AG20443 (cell line): ENCODE data around the gene TMEM143.
"Not testable (repeated sequence)": the region's sequence is repeated elsewhere in the genome, so short reads cannot be mapped to it uniquely, and the experiment has no call there.

Source experiments
- DNase-seq: peaks from one replicate; pipeline ENCODE4 v3.0.0; 2012; ENCODE audit warnings: low spot score, mixed read lengths

Gene TMEM143

GRCh38 chr19:48292798-48293197 is 70.9 kb downstream of the TMEM143 start:
- DNase-seq = peak; percentile 87

GRCh38 chr19:48291489-48291815 is 72.3 kb downstream of the TMEM143 start:
- DNase-seq = not testable (repeated sequence)

GRCh38 chr19:48290771-48291488 is 72.8 kb downstream of the TMEM143 start:
- DNase-seq = peak; percentile 87

- DNase-seq = peak; percentile 58
Measured at GRCh38 chr19:48290401-48290770, 73.4 kb downstream of the TMEM143 start.

GRCh38 chr19:48287748-48288147 is 76.0 kb downstream of the TMEM143 start:
- DNase-seq = no peak

- DNase-seq = no peak
Measured at GRCh38 chr19:48284896-48285295, 78.8 kb downstream of the TMEM143 start.

- peak; percentile 55 for DNase-seq
Measured at GRCh38 chr19:48283908-48284307, 79.8 kb downstream of the TMEM143 start.
